GM18526 (cell line): ENCODE data around the gene TTBK2.

Experiments
- POLR2A ChIP-seq: IDR thresholded peaks from 3 replicates; pipeline ENCODE4 v1.6.1; 2011; ENCODE audit not compliant: insufficient read length; ENCODE audit errors: extremely low read depth

Gene TTBK2

DNA sequence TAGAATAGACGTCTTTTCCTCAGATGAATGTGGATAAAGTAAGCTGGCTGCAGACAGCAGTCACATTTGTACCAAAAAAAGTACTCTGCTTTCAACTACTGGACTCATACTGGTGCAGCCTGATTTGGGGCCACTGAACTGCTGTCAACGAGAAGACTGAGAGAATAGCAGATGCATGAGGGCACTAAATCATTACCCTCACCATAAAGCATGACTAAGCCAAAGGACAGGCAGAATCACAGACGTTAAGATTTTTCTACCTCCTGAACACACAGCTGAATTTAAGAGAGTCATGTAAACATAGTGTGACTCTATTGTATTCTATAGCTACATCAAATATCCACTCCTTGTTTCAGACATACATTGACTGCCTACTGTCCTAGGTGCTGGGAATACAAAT lies 115.8 kb downstream of the TTBK2 start:
- TF ChIP-seq POLR2A = no peak

GRCh38 chr15:42803436-42803835 lies 117.1 kb downstream of the TTBK2 start:
- TF ChIP-seq POLR2A = no peak

GRCh38 chr15:42802168-42802567 lies 118.4 kb downstream of the TTBK2 start:
- no peak for TF ChIP-seq POLR2A

- TF ChIP-seq POLR2A = no peak
These were observed 119.7 kb downstream of the TTBK2 start for GRCh38 chr15:42800731-42801474.

DNA sequence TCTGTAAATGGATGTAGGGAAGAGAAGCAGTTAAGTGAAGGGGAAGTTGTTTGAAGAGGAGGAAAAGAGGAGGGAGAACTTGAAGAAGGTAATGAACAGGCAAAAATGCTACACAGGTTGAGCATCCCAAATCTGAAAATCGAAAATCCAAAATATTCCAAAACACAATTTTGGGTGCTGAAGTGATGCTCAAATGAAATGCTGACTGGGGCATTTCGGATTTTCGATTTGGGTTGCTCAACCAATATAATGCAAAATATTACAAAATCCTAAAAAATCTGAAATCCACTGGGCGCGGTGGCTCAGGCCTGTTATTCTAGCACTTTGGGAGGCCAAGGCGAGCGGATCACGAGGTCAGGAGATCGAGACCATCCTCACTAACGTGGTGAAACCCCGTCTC lies 121.8 kb downstream of the TTBK2 start:
- TF ChIP-seq POLR2A = no peak

- TF ChIP-seq POLR2A = no peak
These were observed 123.4 kb downstream of the TTBK2 start for GRCh38 chr15:42796955-42797782.

DNA sequence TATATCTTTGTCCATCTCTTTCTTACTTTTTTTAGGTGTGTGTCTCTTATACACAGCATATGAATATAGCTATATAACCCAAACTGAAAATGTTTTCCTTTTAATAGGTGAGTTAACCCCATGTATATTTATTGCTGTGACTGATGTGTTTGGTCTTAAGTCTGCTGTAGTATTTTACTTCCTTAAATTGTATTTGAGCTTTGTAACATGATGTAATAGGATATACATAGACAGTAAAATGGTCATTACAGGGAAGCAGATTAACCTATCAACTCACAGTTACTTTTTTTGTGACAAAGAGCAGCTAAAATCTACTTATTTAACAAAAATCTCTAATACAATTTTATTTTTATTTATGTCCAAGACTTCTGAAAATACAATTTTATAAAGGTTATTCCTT lies 131.9 kb downstream of the TTBK2 start:
- no peak for TF ChIP-seq POLR2A

DNA sequence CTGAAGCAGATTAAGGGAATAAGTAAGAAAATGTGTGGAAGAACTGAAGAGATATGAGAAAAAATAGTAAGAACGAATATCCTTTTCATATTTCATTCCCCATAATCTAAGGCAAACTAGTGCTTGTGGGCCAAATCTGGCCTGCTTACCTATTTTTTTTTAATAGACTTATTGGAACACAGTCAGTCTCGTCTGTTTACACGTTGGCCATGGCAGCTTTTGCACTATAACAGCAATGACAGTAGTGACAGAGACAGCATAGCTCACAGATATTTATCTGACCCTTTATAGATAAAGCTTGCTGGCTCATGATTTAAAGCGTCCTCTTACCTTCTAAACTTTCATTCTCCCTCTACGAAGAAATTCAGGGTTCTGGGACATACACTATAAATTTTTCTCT lies 133.6 kb downstream of the TTBK2 start:
- no peak for TF ChIP-seq POLR2A

- no peak for TF ChIP-seq POLR2A
These were observed 135.0 kb downstream of the TTBK2 start for GRCh38 chr15:42785569-42785968.

- TF ChIP-seq POLR2A = no peak
These were observed 135.9 kb downstream of the TTBK2 start for GRCh38 chr15:42784705-42785104.

DNA sequence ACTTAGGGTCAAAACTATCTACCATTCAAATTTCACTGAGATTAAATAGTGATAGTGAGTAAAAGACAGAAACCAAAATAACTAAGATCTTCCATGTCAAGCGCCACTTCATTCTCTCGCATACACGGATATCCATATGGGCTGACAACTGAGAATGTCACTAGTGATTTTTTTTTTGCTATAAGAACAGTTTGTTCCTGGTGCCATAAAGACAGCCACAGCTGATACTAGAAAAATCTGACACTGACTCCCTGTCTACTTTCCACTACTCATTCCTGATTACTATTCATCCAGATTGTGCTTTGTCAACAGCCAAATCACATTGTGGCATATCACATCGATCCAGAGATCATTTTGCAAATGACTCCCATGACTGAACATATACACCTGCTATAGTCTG lies 137.9 kb downstream of the TTBK2 start:
- TF ChIP-seq POLR2A = no peak

DNA sequence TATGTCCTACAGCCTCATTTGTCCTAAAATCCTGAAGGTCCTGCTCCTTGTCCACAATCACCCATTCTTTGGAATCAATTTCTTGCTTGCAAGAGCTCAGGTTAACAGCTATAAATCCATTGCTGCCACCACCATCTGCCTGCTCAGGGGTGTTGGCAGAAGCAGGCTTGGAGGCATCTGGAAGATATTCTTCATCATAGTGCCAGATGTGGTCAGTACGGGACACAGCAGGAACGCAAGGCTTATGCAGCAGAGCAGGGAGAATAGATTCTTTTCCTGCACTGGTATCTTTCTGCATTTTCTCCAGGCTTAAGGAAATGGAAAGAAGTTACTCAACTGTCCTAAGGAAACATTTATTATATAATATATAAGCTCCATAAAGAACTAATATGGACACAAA lies 145.2 kb downstream of the TTBK2 start:
- TF ChIP-seq POLR2A = no peak

DNA sequence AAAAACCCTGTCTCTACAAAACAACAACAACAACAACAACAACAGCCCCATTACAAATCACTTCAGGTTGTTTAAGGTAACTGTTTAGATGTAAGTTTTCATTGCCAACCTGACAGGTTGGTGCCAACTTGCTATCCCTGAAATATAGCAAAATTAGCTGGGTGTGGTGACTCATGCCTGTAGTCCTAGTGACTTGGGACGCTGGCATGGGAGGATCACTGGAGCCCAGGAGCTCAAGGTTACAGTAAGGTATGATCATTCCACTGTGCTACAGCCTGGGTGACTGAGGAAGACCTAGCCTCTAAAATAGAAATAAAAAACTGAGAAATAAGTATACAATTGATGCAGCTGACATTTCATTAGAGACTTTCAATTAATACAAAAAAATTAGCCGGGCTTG lies 147.7 kb downstream of the TTBK2 start:
- TF ChIP-seq POLR2A = no peak

DNA sequence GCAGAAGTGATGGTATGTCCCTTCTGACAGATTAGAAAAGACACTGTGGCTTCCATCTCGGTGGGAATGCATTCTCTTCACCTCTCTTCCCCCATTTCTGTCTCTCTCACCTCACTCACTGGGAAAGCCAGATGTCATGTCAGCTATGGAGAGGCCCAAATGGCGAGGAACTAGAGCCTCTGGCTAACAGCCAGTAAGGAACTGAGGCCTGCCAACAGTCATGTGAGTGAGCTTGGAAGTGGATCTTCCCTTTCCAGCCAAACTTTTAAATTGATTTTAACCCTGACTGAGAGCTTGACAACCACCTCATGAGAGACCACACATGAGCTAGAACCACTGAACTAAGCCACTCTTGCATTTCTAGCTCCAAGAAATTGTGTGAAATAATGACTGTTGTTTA lies 148.4 kb downstream of the TTBK2 start:
- TF ChIP-seq POLR2A = no peak

- no peak for TF ChIP-seq POLR2A
These were observed 159.8 kb downstream of the TTBK2 start for GRCh38 chr15:42760759-42761158.

DNA sequence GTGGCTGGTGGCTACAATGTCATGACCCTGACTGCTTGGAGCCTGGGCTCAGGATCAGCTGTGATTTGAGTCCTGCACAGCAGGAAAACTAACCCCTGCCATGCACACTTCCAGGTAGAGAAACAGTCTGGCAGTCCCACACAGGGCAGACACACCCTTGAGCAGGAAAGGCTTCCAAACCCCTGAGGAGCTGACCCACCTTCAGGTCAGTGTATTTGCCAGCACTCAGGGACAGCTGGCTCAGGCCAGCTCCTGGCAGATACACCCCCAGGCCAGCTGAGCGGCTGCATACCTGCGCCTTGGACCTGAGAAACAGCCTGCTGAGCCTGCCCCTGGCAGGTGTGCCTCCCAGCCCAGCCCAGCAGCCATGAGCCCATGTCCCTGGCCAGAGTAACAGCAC lies 161.5 kb downstream of the TTBK2 start:
- no peak for TF ChIP-seq POLR2A

- TF ChIP-seq POLR2A = no peak
These were observed 170.3 kb downstream of the TTBK2 start for GRCh38 chr15:42750306-42750705.

DNA sequence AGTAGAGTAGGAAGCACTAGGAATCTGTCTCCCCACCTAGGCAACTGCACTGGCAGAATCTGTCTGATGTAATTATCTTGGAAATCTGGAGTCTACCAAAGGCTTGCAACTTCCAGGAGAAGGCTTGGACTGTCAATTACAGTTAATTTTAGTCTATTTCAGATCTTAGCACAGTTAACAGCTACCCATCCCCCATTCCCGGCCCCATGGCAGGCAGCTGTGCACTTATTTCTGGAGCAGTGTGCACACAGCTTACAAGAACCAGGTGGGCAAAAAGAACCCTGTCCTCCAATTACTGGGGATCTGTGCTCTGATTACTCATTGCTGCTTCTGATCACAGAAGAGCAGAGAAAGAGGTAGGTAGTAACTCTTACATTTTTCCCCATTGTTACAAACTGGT lies 171.3 kb downstream of the TTBK2 start:
- no peak for TF ChIP-seq POLR2A
